G401.6 (cell line): ENCODE results near the gene WNT11.

Source experiments
- FAIRE-seq: peaks from 2 replicates; lab custom pipeline; 2012; peaks lifted over from hg19 to GRCh38; lab: Jason Lieb, UNC

WNT11 gene

DNA sequence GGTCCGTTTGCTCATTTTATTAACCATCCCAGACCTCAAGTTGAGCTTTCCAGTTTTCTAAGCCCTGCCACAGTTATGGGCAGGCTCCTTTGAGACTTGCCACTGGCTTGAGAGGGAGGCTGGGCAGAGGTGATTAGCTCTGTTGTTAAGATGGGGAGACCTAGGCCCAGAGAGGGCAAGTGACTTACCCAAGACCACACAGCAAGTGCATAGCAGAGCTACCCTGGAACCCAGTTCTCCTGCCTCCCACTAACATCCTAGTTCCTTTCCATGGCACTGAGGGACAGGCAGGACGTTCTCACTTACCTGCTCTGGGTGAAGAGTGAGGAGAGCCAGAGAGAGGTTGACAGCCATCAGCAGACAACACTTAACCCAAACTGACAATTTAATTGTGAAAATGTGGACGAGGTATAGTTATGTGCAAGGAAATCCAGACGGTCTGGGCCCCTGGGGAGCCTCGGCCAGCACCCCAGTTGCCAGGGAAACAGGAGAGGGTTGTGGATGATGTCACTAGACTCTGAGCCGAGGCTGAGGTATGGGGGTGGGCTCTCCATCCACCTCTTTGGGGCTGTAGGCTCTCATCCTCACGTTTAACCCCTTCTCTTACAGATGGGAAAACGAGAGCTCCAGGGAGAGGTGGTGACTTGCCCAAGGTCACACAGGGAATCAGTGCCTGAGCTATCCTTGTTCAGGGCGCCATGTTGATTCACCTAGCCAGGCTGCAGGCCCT, 12.3 kb upstream of the WNT11 start:
- no peak for FAIRE-seq

DNA sequence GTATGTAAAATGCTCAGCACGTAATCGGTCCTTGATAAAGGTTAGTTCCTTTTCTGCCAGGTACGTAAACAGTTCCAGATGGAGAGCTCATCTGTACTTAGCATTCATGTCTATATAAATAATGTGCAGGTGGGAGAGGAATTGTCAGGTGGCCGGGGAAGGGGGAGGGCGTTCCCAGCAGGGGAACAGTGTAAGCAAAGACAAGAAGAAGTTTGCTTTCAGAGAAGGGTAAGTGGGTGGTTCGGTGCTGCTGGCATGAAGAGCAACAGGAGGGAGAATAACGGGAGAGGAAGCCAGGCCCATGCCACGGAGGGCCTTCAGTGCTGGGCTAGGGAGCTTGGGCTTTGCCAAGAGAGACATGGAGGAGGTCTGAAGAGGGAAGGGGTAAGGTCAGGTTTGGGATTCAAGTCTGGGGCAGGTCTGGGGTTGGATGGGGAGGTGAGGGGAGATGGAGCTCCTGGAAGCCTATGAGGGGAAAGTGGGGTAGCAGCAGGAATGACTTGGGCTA, 11.4 kb upstream of the WNT11 start:
- no peak for FAIRE-seq

DNA sequence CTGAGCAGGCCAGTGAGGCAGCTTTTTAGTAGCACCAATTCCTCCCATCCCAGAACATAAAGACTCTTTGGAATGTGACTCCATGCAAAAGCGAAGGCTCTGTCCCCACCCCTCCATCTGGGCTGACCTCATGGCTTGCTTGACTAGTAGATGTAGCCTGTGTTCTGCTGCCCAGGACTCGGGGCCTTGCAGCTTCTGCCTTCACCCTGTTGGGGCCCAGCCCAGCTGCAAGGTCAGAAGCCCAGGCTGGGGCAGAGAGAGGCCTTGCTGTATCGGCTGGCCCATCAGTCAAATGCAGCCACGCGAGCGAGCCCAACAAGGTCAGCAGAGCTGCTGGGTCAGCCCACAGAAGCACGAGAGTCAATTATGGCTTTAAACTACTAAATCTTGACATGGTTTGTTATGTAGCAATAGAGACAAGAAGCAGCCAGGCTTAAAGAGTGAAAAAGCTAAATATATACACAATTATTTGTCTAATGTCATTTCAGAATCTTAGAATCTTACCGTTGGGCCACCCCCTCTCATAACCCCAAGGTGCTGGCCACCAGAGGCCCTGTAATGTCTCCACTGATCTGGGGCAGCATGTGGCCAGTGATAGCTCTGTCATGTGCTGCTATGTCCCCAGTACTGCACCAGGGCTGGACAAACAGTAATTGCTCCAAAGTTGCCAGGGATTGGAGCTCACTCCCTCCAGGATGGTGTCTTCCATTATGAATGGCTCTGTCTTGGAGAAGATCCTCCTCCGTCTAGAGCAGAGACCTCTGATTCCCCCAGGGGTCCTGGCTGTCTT, 10.4 kb upstream of the WNT11 start:
- FAIRE-seq: no peak

DNA sequence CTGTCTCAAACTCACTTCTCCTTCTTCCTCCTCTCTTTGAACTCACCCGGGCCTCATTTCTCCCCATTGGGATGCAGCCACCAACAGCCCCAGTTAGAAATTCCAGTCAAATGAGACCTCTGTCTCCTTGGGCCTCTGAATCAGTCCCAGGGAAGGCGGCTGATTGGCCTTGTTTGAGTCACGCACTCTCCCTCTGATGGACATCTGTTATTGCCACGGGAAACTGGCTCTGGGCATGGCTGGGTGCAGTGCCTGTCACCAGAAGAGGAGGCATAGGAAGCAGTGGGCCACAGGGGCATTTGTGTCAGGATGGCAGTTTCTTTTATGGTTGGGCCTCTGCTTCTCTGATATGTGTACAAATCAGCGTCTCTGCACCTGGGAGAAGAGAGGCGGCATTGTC, 9.6 kb upstream of the WNT11 start:
- FAIRE-seq: no peak

DNA sequence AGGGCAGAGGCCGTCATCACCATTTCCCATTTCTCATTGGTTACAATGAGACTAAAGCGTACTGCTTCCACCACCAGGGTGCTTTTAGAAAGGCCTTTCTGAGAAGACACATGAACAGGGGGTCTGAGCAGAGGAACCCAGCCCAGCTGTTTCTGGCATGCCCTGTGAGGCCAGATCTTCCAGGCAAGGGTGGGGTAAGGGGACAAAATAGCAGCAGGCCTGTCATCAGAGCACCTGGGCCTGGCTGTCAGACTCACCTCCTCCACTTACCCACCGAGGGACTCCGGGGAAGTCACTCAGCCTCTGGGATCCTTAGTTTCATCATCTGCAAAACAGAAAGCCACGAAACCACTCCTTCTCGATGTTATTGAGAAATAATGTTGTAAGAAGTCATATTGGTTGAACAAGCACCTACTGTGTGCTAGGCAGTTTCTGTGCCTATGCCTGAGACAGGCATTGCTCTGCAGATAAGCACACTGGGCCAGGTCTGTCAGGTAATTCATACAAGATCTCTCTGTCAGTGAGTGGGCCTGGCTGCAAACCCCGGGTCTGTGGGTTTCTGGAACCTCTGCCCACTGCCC, 8.8 kb upstream of the WNT11 start:
- no peak for FAIRE-seq

DNA sequence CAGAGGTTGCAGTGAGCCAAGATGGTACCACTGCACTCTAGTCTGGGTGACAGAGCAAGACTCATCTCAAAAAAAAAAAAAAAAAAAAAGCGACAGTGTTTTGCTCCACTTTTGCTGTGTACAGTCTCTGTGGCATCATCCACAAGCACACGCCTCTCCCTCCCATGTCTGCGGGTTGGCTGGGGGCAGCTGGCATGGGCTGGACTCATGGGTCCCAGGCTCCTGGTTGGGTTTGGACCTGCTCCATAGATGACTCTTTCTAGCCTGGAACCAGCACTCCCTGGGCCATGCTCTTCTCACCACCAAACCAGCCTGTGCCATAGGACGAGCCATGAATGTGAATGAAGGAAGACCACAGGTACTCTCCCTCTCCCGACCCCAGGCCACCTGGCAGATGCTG, 7.9 kb upstream of the WNT11 start:
- FAIRE-seq: no peak

DNA sequence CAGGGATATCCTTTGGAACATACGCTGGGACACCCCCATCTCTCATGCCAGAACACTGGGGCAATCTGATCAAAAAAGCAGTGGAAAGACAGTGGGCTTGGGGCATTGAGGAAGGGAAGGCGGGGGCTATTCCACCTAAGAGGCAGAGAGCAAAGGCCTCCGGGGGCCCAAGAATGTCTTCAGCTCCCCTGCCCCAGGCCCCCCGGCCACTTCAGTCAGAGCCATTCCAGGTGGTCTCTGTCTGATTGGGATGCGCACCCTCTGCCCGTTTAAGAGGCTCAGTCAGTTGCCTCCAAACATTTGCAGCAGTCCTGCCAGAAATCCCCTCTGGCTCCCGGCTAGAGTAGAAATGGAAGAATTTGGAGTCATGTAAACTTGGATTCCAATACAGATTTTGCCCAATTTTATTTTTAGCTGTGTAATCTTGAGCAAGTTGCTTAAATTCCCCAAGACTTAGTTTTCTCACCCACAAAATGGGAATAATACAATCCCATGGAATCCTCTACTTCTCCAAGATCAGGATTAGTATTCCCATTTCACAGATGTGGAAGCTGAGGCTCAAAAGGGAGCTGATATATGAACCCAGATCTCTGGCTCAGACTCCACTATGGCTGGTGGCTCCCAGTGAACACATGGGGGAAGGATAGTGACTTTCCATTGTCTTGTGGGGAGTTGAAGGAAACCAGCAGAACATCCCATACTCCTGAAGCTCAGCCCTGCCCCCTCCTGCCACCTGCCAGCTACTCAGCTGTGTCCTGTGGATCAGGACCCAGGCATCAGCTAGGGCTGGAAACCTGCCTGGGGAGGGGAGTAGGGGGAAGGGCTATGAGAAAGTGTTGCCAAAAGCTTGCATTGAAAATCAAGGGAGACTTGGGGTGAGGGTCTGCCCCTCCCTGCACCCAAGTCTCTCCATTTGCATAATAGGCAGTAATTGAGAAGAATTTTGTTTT, 6.1 kb upstream of the WNT11 start:
- no peak for FAIRE-seq

DNA sequence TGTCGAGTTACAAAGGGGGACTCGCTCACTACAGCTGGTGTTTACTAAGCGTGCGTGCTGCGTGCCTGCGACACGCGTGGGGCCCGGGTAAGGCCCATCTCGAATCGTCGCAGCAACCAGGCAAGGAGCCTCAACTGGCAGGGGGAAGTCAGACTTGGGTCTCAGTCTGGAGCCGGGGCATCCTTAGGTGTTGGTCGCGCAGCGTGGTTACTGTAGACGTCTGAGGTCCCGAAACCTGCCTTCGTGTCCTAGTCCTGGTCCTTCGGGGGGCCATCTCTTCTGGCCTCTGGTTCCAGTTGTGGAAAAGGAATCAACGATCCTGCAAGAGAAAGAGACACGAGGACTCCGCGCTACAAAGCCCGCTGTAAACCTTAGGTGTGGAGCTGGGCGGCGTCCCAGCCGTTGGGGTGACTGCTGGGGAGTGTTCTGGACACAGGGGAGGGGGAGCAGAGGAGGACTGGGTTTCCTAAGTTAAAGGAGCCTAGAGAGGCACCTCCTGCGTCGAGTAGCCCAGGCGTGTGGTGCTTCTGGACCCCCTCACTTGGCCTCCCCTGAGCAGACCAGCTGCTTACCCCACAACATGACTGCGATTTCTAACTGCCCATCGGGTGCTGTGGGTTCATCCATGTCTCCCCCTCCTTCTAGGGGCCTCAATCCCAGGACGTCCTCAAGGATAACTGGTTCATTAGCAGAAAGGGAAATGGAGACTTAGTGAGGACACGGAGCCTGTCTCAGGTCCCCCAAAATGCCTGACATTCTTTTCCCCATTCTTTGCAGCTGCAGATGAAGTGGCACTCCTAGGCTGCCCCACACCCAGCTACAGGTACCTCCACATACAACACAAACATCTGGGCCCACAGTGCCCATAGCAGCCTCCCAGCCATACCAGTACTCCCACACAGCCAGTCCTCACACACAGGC, 4.9 kb upstream of the WNT11 start:
- FAIRE-seq: no peak

DNA sequence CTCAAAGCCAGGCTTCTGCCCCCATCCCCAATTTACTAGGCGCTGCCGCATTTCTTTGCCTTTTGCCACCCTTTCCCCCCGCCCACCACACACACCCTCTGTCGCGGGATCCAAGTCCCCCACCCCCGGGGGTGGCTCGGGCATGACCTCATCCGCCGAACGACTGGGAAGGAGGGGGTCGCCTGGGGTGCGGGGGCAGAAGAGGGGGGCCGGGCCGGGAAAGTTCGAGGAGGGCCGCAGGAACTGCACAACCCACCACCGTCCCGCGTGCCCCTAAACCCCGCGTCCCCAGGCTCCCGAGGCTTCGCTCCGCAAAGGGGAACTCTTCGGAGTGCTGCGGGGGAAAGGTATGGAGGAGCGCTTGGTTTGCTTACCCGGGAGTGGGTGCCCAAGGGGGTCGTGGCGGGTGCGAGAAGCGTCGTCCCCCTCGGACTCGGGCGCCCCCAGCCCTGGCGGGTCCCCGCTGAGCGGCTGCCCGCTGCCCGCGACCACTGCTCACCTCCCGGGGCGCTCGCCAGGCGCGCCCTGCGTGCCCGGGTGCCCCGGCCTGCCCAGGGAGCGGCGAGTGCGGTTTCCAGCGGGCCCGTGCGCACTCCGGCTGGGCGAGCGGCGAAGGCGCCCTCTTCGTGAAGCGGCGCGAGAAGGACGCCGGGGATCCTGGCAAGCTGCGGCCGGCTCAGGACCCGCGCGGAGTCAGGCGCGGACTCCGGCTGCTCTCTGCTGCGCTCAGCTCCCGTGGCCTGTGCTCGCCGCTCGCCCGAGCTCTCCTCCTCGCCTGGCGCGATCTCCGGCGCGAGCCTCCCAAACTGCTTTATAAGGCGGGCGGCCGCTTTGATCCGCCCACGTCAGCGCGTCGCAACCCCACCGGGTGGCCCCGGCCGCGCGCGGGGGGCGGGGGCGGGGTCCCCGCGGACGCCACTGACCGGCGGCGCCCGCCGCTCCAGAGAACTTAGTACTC, 4.0 kb upstream of the WNT11 start:
- FAIRE-seq: no peak

DNA sequence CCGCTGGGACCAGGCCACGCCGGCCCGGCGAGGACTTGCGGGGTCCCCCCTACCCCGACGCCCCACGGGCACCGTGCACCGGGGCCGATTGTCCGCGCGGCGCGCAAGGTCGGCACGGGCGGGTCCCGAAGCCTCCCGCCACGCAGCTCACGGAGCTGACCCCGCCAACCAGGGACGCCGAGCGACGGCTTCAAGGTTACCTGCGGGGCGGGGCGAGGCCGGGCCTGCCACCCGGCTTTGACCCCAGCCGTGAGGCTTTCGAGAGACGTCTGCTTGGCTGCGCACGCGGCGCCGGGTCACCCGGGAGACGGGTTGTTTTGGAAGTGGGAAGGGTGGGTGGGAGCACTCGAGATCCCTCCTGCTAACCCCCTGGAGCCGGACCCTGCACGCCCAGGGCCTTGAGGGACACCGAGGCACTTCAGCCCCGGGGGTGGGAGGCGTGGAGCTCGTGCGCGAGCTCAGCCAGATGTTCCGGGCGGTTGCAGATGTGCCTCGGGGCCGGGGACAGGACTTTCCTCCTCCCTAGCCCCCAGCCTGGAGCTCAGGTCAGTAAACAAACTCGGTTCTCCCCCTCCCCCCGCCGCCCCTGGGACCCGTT, 3.2 kb upstream of the WNT11 start:
- FAIRE-seq: no peak

DNA sequence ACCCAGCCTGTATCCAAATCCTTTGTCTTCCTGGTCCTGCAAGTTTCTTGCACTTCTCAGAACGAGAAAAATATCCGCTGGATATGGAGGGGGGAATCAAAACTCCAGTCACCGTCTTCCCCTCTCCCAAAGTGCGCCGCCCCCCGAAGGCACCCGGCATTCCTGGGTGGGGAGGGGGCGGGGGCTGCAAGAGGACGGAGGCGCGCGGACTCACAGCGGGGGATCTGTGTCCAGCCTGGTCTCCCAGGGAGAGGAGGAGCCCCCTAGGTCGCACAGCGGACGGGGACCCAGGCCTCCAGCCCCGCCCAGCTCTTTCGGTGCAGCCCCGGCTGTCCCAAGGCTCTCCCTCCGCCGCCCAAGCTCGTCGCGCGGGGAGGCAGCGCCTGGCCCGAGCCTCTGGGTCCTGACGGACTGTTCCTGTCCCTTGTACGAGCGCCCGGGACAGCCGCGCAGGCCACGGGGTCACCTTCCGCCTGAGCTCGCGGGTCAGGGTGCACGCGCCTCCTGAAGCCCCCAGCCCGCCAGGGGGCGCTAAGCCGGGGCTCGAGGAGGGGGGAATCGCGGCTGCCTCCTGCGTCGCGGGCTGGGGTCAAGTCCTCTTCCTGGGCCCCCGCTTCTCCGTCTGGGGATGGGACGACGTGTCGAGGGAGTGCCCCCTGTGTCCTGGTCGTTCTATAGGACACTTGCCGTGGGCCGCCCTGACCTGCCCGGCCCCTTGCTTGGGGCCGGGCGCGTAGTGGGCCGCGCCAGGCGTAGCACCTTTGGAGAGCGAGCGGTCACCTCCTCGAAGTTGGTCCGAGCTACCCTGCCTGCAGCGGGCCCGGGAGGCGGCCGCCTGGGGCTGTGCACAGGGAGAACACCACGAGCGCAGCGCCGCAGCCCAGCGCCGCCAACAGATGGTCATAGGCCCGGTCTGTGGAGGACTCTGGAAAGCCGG, 2.4 kb upstream of the WNT11 start:
- FAIRE-seq: no peak

DNA sequence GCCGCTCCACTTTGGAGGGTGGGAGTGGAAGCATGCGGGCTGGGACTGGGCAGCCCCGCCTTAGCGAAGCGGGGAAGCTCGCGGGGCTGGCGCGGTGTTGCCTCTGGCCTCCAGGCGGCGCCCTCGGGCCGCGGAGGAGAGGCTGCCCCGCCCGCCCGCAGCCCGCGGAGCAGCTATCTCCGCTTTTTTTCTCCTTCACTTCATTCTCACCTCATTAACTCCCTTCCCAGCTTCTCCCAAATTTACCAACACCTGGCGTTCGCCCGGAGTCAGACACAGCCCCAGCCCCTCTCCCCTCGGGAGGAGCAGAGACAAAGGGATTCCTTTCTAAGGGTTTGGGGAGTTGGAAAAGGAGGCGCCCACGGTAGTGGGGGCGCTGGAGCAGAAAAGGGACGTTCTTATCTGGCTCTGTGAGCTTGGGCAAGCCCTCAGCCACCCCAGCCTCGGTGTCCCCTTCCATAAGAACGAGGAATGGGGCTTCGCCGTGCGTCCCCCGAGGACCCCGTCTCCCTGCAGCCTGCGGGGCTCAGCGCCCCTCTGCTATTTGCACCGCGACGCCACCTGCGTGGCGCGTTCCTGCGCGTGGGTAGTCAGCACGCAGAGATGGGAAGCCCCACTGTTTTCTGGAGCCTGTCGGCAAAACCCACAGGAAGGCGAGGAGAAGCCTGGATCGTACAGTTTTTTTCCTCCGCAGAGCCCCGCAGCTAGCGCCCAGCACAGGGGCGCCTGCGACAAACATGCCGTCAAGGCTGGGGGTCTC, 1.5 kb upstream of the WNT11 start:
- FAIRE-seq: no peak

DNA sequence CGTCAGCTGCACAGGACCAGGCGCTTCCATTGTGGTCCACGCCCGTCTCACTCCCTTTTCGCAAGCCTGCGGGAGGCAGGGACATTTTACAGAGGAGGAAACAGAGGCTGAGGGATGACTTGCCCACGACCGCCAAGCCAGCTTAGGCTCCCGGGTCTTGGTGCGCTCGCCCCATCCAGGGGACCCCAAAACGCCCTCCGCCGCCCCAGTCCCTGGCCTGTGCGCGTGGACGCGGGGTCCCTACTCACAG, 300 bp downstream of the WNT11 start:
- FAIRE-seq: no peak

DNA sequence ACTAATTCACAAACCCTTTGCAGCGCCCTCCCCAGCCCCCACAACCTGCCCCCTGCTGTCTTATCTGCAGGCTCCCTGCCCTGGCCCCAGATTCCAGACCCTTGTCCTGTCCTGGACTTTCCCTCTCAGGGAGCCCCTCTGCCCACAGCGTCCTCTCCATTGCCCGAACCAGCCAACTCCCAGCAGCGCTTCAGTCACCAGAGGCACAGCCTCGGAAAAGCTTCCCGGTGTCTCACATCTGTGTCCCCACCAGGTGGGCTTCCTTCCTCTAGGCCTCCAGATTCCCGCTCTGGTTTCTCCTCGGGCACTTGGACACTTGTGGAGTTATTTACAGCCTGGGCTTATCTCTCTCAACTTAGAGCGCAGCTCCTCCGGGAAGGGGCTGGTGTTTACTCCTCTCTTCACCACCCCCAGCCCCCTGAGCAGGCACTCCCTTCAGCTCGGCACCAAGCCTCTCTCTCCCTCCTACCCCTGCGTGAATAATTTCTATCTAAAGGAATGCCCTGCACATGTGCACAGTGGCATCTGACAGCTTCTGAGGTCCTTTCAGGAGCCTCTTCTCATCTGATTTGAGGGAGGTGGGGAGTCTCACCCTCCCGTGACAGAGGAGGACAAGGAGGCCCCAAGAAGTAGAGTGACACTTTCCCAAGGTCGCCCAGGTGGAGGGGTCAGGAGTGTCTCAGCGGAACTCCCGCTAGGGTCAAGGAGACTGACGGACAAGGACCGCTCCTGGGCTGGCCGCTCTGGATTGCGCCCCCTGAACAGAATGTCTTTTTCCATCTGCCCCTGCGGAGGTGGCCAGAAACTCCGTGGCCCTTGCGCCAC, 838 bp downstream of the WNT11 start:
- FAIRE-seq: no peak

DNA sequence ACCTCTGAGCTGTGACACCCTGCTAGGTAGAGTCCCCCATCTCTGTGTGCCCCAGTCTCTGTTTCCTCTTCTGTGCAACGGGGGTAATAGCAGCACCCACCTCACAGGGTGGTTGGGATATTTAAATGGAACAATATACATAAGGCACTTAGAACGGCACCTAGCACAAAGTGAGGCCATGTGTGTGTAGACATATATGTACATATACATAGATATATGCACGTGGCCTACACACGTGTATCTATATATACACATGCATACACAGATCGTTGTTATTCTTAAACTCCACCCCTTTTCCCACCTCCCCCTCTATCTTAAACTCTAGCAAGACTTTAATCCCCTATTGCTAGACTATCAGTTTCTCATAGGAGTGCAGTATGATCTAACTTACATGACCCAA, 2.4 kb downstream of the WNT11 start:
- FAIRE-seq: no peak

DNA sequence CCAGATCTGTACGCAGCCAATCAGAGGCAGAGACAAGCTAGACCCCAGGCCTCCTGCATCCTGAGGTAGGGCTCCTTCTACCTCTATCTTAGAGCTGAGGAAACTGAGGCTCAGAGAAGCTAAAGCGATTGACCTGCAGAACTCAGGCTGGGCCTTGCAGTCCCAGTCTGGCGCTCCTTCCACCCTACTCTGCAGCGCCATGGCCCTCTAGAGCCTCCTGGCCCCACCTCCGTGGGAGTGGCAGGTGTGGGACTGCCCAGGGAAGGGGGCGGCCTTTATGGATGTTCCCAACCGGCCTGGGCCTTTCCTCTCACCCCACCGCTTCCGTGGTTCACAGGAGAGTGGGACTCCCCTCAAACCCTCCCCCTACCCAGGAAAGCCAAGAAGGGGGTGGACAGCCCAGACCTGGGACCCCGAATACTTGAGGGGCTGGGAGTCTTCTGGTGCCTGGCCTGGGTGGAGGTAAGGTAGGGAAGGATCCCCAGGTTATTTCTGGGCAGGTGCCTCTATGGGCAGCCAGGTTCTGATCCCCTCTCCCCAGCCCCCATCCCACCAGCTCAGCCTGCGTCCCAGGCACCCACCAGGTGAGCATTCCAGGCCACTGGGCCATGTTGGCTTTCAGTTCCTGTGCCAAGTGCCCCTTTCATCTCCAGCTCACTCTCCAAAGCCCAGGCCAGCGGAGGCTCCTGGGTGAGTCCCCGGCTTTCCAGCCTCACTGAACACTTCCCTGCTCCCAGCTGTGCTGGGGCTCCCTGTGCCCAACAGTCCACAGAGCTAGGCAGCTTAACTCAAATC, 3.0 kb downstream of the WNT11 start:
- no peak for FAIRE-seq
